GM18868 (cell line): ENCODE results near the gene MOGAT1.

Experiments
- ATAC-seq: cut with Tn5 transposase; IDR thresholded peaks from one replicate; pipeline ENCODE4 v1.9.1; 2021; ENCODE audit warnings: mild to moderate bottlenecking, moderate library complexity; ENCODE audit not compliant: unreplicated experiment

Gene MOGAT1, protein sequence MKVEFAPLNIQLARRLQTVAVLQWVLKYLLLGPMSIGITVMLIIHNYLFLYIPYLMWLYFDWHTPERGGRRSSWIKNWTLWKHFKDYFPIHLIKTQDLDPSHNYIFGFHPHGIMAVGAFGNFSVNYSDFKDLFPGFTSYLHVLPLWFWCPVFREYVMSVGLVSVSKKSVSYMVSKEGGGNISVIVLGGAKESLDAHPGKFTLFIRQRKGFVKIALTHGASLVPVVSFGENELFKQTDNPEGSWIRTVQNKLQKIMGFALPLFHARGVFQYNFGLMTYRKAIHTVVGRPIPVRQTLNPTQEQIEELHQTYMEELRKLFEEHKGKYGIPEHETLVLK

DNA sequence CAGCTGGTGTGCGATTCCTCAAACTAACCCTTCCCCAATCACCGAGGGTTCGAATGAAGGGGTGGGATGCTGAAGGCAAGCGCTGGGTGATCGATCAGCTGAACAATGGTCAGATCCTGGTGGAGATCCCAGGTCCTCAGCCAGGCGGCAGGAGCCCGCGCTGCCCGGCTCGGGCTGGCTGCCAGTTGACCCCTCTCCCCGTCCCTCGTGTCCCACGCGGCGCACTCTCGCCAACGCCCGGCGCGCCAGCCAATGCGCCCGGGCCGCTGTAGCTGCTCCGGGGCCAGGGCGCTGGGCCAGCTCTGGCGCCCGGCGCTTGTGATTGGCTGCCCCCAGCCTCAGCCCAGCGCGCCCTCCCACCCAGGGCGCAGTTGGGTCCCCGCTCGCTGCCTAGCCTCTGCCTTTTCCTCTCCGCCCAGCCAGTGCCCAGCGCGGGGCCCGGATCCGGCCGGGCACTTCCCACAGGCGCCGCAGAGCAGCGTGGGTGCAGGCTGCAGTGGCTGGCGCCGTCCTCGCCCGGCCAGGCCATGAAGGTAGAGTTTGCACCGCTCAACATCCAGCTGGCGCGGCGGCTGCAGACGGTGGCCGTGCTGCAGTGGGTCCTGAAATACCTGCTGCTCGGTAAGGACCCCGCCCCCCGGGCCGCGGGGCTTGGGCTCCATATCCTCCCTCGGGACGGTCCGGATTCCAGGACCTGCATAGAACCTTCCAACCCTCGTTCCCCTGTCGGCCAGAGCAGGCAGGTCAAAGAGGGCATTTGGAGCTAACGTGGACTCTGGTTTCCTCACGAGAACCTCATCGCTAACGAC is at the start of gene MOGAT1:
Gene MOGAT1, plus strand, starts transcription at position 400 of the 809 bp plus-strand sequence. Its CDS starts 128 bp downstream, at position 528.
- no peak for ATAC-seq

DNA sequence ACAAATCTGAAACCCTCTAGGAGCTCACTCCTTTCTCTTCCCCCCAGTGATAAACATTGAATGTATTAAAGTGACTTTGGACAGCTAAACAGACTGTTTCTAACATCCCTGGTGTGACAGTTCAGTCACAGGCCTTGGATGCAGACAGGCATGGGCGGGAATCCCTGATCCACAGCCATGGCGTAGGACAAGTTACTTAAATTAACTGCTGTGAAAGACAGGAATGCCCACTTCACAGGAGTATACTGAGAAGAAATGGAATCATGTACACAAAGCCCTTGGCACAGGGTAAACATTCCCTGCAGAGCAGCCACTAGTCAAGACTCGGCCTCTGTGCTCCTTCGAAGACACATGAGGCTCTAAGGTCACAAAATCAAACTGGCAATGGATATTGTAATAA is 49.6 kb upstream of the MOGAT1 start:
- ATAC-seq = no peak

DNA sequence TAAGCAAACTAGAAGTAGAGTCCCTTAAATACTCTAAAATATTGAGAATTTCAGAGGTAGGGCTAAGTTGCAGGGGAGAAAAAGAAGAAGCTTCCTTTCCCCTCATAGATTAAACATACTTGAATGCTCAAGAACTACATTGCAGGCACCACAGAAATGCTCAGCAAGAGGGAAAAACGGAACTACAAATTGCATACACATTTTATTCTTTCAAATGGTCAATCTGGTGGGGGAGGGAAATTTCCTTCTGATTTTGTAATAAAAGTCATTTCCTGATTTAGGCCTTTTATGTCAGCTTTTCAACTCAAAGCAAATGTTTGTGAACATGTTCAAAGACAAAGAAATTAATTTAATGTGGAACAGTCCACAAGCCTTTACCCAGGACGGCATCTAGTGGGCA is 48.5 kb upstream of the MOGAT1 start:
- no peak for ATAC-seq

DNA sequence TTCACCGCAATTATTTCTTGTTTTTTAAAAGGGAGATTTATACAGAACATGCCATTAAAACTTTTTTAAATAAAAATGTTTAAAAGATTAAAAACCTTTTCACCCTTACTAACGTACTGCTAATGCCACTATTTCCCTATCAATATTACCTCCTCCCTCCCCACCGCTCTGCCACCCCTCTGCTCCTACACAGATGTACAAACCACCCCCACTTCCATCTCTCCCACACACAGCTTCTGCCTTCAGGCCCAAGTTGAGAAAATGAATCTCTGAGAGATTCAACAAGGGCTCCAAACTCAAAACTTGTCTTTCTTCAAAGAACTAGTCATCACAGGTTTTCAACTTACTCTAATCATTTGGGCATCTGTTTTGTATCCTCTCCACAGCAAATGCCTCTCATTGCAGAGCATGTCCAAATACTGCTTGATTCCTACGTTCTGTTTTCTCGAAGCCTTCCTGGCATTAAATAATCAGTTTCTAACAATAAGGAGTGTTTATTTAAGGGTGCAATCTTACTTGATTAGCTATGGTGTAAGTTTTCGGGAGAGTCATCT is 47.6 kb upstream of the MOGAT1 start:
- ATAC-seq = no peak

DNA sequence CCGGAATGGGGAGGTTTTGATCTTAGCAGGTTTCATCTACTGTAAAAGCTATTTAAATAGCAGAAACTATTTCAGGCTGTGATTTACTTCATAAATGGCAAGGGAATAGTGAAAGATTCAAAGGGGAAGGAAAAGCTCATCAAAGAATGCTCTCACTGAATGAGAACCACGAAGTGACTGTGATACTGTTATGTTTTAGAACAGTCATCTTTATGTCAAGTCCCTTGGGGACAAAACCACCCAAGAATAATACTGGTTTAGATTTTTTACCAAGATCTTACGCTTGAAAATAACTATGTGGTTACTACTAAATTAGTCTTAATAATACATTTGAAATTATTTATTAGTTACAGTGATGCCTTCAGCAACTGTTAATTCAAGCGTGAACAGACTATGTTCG is 43.7 kb upstream of the MOGAT1 start:
- no peak for ATAC-seq

DNA sequence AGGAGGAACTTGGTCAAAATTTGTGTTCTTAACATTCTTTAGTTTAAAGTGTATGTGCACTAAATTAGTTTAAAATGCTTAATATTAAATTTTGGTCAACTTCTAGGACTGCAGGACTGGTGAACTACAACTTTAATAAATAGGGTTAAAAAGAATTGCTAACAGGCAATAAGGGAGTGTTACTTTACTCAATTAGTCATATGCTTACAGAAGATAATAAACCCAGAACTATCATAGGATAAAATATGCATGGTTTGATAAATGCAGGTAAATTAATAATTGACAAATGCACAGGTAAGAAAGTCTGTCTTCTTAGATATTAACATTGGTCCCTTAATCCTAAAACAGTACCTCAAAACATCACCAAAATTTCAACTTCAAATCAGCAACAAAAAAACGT is 36.2 kb upstream of the MOGAT1 start:
- no peak for ATAC-seq

DNA sequence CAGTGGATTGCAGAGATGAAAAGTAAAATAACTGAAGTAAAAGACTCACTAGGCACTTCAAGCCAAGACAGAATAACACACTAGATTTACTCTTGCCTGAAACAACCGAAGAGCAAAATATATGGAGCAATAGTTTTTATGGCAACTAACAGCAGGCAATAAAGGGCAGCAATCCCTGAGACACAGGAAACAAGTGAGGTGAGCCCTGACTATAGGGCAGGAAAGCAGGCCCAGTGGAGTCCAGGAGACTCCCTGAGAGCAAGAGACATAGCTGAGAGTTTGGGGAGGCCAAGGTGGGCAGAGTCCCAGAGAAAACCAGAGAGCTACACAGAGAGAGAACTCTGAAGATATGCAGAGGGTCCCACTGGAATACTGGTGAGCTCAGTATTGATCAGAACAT is 34.4 kb upstream of the MOGAT1 start:
- ATAC-seq = no peak

DNA sequence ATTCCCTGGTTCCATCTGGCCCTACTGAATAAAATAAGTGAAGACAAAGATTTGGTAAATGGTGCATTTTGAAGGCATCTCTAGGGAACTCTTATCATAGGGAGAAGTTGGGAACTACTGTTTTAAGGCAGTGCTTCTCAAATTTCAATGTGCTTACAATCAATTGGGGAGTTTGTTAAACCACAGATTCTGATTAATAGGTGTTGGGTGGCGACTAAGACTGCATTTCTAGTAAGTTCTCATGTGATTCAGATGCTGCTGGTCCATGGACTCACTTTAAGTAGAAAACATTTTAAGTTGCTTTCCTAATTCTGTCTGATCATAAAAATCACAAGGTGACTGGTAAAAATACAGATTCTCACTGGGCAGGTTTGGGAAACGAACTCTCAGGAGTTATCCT is 30.1 kb upstream of the MOGAT1 start:
- no peak for ATAC-seq

DNA sequence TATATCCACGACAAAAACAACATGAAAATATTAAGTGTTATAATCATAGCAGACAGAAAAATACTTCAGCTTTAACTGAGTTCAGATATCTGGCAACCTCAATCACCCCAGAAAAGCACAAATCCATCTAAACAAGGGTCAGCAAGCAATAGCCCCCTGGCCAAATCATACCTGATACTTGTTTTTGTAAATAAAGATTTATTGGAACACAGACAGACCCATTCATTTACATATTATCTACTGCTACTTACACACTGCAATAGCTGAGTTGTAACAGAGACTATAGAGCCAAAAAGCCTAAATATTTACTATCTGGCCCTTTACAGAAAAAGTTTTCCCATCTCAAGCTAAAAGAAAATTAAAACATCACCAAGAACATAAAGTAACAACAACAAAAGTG is 28.3 kb upstream of the MOGAT1 start:
- ATAC-seq = no peak

DNA sequence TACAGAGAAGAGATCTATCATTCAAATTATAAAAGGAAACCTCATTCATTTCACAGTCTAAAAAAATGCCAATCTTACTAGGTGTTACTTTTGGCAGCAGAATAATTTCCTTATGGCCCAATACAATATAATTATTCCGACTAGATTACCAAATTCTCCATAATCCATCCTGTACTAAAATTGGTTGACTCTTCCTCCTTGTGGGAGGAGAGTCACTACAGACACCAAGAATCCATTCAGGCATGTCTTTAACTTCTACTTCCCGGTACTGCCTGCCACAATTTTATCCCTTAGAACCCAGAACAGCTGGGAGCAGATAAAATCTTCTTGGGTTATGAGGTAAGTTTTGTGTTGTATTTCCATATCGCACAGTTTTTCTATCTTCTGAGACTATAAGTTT is 25.4 kb upstream of the MOGAT1 start:
- no peak for ATAC-seq

DNA sequence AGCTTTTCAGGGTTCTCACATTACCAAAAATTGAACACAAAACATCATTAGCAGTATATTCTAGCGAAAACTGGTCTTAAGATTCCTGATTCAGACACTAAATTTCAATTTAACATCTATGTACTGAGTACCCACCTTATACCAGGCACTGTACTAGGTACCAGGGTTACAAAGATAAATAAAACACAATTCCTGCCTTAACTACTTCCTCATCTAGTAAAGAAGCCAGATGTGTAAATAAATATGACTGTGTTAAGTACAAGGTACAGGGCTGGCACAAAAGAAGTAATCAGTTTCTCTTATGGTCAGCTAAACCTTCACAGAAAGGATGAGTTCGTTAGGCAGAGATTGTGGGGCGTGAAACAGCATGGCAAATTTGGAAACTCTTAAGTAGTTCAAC is 21.7 kb upstream of the MOGAT1 start:
- ATAC-seq = no peak

DNA sequence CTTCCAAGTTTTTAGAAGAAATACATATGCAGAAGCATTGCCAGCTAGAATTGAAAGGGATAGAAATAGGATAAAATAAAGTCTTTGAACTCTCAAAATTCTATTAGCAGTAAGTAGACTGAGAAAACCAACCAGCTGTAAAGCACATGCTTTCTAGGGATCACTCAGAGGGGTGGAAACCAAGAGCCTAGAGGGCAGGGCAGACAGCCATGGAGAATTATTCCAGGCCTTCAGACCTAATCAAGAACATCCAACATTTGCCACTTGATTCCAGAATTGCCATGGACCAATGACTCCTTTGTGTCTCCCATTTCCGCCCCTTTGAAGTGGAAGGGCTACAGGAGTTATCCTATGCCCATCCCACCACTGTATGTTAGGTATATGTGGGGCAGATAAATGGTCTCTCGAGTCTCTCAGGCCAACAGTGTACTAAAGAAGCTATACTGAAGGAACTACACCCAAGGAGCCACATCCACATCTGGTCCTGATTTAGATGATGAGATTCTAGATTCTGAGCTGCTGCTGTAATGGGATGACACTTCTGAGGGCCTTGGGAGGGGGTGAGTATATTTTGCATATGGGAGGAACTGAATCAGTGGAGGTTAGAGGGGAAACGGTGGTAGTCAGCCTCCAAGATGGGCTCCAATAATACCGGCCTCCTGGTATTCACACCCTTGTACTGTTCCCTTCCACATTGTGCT is 19.6 kb upstream of the MOGAT1 start:
- no peak for ATAC-seq

DNA sequence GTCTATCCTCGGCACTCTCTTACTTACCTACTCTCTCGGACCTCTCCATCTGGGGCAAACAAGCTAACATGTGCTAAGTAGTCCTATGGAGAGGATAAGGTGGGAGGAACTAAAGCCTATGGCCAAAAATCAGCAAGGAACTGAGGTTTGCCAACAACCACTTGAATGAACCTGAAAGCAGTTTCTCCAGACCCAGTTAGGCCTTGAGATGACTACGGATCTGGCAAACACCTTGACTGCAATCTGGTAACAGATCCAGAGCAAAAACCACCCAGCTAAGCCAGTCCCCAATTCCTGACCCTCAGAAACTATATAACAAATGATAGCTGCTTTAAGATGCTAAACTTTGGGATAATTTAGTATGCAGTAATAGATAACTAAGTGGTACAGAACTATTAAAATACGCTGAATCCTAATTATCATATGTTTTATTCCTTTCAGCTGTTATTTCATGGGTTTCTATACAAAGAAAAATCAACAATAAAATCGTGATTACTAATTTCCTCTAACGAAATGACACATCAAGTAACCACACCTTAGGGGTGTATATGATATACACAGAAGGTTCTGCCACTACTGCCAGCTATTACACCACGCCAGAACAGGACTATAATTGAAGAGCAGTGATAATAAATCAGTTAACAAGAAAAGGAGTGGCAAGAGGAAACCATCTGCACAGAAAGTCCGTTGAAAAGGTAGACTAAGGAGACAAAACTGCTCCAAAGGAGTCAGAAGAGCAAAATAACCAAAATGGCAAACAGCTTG is 18.8 kb upstream of the MOGAT1 start:
- no peak for ATAC-seq

DNA sequence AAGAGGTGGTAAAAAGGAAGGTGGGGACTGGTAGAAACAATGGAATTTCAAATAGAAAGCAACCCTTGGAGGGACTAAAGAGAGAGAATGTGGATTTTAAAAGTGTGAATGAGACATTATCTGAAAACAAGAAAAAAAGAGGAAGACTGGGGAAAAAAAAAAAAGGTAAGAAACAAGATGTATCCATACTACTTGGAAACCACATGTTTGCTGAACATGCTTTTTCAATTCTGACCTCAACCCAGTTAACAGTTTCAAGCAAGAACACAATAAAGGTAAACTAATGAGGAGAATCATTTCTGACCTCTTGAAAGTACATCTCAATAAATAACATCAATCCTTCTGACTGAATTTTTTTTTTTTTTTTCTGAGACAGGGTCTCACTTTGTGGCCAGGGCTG is 18.2 kb upstream of the MOGAT1 start:
- ATAC-seq = no peak

DNA sequence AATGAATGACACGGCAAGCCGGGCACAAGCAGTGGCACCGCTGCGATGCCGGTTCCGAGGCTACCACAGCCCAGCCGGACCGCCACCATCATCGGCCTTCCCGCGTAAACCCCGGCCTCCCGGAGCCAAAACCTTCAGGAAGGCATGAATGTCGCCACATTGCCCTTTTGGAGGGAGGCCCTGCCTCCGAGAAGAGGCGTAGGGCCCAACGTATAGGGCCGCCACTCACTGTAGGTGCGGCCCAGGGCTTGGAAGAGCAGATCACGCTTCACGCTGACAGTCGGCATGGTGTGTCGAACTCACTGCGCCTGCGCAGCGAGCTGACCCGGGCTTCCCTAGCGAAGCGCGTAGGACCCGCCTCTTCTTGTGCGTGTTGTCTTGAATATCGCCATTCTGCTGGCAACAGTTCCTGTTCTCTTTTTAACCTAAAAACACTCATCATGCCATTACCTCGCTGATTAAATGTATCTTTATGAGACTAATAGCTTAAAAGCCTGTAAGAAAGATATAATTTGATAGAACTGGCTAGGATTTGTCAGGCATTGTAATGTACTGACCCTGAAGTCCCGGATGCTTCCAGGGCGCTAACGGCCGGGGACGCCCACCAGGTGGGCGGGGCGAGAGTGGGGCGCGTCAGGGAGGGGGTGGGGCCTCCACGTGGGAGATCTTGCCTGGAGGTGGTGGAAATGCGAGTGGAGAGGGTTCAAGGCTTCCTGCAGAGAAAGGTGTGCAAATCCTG is 15.5 kb upstream of the MOGAT1 start, which contains the start of gene FARSB:
Gene FARSB, minus strand, starts transcription at position 306 of the 739 bp plus-strand sequence. Its CDS starts 19 bp downstream, at position 287.
- peak; percentile 87 for ATAC-seq

DNA sequence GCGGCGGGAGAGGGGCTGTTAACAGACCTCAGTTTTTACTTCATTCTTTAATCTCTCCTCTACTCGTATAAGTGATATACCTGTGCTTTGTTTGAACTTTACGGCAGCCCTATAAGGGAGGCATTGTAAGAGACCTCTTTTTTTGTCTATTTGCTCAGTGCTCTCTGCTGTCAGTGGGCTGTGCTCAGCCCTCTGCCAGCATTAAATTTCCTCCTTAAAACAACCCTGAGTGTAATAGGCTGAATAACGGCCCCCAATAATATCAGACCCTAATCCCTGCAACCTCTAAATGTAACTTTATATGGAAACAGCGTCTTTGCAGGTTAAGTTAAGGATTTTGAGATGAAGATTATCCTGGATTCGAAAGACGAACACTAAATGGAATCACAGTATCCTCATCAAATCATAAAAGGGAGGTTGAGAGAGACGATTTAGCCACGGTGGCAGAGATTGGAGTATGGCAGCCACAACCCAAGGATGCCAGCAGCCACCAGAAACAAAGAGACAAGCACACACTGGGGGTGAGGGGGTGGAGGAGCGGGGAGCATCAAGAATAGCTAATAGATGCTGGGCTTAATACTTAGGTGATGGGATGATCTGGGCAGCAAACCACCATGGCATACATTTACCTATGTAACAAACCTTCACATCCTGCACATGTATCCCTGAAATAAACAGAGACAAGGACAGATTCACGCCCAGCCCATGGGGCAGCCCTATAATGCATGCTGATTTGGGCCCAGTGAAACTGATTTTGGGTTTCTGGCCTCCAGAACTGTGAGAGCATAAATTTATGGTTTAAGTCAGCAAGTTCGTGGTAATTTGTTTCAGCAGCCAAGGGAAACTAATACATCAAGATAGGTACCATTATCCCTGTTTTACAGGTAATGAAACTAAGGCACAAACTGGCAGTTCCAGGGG is 14.7 kb upstream of the MOGAT1 start:
- ATAC-seq = peak; percentile 33

DNA sequence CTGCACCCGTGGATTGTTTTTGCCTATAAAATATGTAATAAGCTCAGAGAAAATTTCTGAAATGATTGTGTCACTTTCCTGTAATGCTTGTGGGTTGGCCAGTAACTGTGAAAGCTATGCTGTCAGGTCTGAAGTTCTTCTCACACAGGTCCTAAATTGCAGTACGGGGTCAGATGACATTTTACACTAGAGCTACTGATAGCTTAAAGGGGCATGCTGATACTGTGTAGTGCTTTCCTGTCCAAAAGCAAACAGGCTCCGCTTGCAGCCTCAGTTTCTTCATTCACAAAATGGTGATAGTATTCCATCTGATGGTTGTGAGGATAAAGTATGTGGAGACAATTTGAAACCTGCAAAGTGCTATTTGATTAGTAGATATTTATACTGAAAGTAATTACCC is 8.0 kb upstream of the MOGAT1 start:
- ATAC-seq = no peak

DNA sequence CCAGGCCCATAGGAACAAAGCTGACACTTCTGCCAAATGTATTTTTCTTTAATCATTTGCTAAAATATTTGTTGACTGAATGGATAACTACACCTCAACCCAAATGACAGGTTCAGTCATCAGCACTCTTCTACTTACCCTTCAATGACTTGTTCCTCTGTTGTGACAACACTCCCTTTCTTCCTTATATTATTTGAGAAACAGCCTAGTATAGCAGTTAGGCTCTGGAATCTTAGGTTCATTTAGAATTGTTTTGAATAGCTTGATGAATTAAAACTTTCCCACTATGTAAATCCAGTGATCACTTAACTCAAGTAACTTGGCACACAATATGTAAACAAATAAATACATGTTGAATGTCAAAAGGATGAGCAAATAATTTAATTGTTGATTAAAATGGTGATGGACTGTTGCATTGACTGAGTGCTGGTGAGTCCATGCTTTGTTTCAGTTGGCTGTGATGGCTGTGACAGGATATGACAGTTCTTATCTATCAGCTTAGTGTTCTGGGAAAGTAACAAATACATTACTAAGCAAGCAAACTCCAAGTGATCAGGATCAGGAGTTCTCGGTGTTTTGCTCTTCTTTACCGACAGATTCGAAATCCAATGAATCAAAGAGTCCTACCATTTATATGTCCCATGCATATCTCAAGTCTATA is 2.8 kb upstream of the MOGAT1 start:
- no peak for ATAC-seq
